Stimulated activated CD4-positive, alpha-beta T cell treated with anti-CD3 and anti-CD28 coated beads, Interleukin-12 subunit alpha, Interleukin-12 subunit beta, amount 100 ng/mL, for 4 hours (primary cell): ENCODE results near the gene HIPK2.

Experiments used
- DNase-seq: peaks from one replicate; pipeline ENCODE4 v3.0.0-alpha.2; 2020

The HIPK2 gene

DNA sequence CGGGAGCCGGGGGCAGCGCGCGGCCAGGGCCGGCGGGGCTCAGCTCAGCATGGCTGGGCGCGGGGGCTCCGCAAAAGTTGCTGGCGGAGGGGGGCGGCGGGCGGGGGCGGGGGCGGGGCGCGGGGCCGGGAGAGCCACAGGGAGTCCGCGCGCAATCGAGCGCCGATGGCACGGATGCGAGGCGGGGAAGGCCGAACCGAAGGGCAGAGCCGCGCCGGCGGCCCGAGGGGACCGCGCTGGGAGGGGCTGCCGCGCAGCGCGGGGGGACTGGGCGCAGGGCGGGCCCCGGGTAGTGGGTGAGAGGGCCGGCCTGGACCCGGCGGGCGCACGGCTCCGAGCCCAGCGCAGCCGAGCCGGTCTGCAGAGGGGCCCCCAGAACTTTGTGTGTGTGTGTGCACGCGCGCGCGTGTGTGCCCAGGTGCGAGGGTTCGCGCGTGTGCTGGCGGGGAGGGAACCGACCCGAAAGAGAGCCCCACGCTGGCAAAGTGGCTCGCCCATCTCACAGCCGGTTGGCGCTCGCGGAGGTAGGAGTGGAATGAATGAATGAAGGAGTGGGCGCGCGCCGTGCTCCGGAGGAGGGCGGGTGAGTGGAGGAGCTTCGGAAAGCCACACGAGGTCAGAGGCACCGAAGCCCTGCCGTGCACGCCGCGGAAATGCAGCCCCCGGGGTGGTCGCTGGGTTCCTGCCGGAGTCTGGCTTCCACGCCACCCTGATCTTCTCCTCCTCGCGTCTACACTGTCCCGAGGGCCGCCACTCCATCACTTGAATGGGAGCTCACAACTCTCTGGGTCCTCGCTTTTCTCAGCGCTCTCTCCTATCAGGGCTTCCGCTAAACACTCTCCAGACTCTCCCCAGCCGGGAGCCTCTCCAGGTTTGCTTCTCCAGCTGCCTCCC, at the start of gene HIPK2:
TSS of gene HIPK2 (minus strand) at position 51 of the 894 bp plus-strand sequence. CDS start 375 bp downstream, outside the sequence.
- DNase-seq = peak; percentile 68

DNA sequence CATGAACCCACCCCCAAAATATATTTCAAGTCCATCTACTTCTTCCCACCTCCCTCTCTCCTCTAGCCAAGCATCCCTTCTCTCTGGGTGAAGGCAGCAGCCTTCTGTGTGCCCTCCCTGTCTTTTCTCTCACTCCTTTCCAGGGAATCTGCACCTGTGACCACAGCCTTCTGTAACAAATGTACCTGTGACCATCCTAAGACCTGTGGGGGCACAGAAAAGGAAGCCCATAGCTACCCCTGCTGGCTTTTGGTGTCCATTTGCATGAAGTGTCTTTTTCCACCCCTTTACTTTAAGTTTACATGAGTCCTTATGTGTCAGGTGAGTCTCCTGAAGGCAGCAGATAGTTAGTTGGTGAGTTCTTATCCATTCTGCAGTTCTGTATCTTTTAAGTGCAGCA, 49.2 kb upstream of the HIPK2 start:
- DNase-seq = no peak

DNA sequence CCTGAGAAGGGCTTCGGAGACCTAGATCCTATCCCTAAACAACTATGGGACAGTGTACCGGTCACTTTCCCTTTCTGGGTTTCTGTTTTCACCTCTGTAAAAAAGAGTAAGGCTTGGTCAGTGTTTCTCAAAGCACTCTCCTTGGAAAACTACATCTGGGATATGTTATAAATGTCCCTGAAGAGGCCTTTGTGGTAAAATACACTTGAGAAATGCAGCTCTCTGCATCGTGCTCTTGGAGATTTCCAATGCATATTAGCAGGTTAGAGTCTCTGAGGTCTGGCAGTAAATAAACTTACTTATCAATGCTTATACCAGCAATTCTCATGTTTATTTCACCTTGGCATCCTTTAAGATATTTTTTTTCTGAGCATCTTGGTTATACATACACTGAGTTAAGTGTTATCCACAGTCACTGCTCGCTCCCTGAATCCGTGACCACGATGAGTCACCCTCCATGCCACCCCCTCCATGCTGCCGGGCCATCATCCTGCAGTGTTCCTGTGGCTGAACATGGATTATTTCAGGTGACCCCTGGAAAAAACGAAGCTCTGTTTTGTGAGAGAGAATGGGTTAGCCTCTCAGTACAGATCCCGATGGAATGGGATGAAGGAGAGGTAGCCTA, 48.0 kb upstream of the HIPK2 start:
- DNase-seq = no peak

DNA sequence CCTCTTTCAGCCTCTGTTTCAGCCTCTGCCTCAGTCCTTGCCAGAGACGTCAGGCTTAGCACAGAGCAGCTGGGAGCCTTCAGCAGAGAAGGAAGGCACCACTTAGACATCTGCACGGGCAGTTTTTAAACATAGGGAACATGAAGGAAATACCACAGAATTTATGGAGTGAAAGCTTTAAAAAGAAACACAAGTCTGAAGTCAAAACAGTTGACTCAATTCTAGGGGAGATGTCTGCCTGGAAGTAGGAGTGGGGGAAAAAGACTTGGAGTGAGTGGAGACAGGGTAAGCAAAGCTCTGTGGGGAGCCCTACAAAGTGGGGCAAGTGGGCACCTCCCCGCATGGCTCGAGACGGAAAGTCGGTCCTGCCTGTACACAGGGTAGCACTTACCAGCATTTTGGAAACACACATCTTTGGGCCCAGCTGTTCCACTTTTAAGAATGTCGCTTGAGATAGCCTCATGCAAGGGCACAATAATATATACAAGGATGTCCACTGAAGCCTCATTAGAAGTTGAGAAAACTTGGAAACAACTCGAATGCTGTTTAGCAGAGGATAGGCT, 46.2 kb upstream of the HIPK2 start:
- DNase-seq = no peak

DNA sequence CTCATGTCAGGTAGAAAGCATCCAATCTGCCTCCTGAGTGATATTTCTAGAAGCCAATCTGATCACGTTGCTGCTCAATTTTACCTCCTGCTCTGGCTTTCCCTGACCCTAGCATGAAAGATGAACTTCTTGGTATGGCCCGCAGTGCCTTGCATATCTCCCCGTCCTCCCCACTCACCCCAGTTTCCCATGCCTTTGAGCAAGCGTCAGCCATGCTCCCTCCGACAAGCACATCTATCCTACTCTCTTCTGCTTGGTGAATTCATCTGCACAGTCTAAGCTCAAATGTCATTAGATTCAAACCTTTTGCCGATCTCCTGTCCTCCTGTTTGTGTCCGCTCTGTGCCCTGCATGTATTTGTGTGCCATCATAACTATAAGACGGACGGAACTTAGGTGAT, 45.1 kb upstream of the HIPK2 start:
- no peak for DNase-seq

DNA sequence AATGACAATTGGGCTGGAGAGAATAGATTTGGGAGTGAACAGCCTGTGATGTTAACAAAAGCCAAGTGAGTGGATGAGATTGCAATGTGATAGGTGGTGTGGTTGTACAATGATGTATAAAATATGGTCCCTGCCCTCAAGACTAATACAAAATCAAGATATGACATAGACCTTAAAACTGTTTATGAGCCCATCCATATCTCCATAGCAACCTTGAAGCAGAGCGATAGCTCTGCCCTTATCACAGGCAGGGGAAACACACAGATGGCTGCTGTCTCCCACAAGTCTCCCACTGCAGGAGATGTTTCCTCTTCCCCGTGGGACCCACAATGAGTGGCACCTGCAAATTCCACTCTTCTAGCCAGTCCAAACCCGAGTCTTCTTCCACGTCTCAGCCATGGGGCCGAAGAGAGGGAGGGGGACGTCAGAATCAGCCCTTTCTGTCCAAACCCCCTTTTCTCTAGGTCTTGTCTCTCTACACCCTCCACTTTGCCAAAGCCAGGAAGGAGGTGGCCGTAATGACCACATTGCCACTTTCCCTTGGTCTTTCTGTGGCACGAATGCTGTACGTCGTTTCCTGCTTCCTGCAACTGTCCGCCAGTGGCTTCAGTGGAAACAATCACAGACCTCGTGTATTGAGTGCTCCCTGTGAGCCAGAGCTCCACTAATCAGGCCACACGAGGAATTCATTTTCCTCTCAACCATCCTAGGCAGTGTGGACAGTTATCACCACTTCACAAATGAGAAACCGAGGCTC, 43.7 kb upstream of the HIPK2 start:
- DNase-seq = no peak

DNA sequence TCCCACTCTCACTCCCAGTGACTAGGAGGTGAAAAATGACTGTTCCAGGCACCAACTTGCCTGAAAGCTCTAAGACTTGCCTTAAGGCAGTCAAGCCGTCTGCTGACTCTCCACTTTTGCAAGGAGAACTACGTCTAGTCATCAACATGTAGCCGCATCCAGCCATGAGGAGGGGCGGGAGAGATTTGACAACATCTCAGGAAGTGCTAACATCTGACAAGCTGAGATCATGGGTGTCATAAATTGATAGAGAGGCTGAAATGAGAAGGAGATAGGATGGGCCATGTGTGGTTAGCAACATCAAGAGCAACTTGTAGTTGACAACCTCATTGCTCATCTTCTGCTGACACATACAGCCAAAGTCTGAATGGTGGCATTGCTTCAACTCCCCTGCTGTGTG, 42.3 kb upstream of the HIPK2 start:
- DNase-seq = no peak

DNA sequence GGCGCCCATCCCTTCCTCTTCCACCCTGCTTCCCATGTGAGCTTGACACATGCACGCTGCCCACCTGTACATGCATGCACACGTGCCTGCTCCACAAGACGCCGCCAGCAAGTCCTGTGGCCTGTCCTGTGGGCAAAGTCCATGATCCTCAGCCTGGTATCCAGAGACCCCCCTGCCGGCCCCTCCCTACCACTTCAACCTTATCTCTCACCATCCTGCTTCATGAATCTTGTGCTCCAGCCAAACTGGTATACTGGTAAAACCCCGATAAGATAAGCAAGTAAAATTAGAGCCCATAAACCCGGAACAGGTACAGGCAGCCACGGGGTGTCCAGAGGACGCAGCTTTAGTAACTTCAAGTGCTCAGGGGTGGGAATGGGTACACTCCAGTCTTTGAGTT, 39.5 kb upstream of the HIPK2 start:
- no peak for DNase-seq

DNA sequence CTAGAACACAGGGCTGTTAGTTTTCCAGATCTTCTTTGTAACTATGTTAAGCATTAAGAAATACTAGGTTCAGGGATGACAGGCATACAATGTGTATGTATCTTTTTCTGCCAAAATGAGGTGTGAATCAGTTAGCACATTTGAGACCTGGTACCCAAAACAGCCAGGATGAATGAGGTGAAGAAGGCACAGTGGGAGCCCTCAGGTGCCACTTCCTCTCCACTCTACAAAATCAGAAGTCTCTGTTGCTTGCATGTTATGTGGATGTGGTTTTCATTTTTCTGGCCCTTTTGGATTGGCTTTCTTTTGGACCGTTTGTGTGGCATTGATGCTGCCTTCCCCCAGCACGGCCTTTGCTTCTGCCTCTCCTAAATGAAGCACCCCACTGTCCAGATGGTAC, 35.9 kb upstream of the HIPK2 start:
- DNase-seq = no peak

DNA sequence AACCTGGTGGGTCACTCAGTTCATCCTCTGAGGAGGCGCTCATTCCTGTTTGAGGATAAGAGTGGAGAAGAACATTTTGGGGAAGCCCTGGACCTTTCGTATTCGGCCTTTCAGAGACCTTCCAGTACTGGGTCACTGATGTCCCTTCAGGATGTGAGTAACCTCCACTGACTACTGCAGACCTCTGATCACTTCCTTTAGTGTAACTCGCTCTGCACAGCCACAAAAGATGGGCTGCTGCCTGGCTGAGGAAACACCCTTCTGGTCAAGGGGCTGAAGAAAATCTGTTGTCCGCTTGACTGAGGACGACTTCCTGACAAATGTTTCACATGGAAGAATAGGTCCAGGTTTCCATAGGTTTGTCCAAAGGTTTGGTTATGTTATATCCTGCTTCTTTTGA, 35.4 kb upstream of the HIPK2 start:
- DNase-seq = no peak

DNA sequence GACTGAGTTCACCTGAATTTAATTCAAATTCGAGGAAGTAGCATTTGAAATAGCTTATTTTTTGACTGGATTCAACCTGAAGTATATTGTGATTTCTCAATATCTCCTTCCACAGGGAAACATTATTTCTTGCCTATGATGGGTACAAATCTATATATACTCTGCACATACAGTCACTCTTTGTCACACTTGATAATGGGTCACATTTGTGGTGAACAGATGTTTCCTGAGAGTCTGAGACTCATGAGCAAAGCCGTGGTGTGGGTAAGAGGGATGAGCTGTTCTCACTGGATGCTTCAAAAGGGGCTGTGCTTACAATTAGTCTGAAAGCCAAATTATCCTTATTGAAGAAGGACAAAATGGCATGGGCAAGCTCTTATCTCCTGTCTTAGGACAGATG, 33.3 kb upstream of the HIPK2 start:
- no peak for DNase-seq

DNA sequence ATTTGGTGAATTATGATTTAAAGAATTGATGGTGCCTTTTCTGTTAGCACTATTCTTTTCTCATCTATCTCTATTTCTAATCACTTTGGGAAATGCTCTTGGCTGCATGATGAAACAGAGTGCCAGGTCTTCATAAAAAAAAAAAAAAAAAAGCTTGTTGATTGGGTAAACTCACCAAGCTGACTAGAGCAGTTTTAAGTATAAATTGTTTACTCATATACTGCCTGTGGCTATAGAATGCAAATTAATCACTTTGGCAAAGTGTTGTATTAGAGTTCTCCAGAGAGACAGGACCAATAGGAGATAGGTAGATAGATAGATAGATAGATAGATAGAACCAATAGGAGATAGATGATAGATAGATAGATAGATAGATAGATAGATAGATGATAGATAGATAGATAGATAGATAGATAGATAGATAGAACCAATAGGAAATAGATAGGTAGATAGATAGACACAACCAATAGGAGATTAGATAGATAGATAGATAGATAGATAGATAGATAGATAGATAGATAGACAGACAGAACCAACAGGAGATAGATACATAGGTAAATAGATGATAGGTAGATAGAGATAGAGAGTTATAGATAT, 31.1 kb upstream of the HIPK2 start:
- DNase-seq = no peak

DNA sequence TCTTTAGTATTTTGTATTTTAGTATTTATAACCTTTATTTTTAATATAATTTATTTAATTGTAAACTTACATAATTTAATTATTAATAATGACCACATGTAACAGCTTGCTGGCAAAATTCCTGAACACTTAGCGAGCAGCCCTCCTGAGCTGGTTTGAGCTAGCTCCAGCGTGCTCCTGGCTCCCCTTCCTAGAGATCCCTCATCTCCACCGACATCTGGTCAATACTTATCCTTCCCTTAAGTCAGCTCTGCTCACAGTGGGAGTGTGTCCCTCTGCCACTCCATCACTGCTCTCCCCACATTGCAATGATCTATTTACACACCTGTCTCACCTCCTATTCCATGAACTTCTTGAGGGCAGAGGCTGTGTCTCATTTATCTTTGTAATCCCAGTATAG, 30.6 kb upstream of the HIPK2 start:
- DNase-seq = no peak

DNA sequence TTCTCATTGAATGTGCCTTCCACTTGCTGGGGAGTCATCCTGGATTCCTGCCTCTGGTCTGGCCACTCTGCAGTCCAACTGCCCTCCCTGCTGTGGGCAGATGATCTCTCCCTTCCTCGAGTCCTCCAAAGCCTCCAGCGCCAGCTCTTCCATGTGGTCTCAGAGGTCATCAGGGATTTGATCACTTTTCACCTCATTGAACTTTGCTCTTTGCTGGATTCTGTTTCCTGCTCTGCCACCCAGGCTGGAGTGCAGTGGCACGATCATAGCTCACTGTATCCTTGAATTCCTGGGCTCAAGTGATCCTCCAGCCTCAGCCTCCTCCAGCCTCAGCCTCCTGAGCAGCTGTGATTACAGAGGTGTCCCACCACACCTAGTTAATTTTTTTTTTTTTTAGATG, 29.2 kb upstream of the HIPK2 start:
- no peak for DNase-seq

DNA sequence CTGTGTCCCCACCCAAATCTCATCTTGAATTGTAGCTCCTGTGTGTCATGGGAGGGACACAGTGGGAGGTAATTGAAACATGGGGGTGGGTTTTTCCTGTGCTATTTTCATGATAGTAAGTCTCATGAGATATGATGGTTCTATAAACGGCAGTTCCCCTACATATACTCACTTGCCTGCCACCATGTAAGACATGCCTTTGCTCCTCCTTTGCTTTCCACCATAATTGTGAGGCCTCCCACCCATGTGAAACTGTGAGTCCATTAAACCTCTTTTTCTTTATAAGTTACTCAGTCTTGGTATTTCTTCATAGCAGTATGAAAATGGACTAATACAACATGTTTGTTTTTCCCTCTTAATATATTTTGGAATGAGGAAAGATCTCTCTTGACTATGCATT, 26.8 kb upstream of the HIPK2 start:
- DNase-seq = no peak

DNA sequence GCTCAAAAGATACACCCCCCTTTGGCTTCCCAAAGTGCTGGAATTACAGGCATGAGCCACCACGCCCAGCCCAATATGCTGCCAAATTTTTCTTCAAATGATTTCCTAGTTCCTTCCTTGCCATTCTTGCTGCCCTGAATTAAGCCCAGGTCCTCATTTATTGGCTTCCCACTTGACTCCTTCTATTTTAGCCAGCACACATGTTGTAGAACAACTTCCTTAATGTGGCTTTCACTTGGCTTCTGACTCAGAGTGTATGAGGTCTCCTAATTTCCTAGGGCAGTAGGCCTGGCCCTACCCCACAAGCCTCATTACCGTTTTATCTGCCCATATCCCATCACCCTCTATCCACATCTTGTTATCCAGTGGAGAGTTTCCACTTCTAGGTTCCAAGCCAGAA, 21.8 kb upstream of the HIPK2 start:
- DNase-seq = no peak

DNA sequence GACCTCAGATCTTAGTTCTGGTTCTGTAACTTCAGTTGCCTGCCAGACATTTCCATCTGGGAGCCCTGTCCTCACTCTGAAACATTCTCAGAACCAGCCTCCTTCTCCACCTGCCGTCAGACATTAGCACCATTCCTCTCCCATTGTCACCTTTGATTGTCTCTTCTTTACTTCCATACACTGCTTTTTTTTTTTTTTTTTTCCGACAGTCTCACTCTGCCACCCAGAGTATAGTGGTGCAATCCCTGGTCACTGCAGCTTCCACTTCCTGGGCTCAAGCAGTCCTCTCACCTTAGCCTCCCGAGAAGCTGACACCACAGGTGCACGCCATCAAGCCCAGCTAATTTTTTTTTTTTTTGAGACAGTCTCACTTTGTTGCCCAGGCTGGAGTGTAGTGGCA, 21.1 kb upstream of the HIPK2 start:
- no peak for DNase-seq

DNA sequence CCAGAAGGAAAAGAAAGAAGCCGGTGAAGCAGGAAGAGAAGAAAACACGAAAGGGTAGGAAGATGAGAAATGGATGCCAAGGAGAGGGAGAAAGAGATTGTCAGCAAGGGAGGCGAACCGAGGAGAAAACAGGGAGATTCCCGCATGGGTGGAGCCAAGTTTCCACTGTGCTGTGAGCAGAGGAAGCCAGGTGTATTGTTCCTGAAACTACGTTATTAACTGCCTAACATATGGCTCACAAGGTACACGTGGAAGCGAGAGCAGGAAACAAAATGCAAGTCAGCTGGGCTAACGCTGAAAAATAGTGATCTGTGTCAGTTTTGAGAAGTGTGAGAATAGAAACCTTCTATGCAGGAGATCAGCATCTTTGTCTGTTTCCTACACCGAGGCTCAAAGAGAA, 20.4 kb upstream of the HIPK2 start:
- DNase-seq = no peak

DNA sequence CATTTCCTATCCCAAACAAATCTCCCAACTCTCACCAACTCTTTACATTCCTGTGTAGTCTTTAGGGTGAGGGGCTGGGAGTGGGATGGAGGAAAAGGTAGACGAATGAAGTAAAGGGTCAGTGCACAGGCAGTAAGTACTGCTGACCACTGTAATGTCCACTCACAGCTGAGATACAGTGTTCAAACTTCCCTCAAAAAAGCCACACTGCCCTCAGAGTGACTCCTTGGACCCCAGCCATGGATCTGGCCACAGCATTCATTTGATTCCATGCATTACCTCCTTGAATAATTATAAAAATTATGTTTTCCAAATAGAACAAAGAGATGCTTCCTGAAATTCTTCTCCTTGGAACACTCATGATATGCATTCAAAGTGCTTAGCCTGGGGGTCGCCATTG, 19.8 kb upstream of the HIPK2 start:
- DNase-seq = no peak

DNA sequence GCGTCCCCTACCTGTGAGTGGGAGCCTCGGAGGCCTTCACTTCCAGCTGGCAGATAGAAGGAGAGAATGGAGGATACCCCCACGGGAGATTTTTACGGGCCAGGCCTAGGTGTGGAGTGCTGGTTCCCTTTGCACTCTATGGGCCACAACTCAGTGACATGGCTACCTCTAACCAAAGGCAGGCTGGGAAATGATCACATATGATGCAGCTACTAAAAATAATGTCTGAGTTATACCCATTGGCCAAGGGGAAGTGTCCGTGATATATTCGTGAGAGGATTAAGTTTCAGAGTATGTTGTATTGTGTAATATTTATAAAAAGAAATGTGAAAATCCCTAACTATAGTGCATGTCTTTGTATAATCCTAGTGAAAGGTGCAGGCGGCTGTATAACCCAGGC, 13.5 kb upstream of the HIPK2 start:
- no peak for DNase-seq

DNA sequence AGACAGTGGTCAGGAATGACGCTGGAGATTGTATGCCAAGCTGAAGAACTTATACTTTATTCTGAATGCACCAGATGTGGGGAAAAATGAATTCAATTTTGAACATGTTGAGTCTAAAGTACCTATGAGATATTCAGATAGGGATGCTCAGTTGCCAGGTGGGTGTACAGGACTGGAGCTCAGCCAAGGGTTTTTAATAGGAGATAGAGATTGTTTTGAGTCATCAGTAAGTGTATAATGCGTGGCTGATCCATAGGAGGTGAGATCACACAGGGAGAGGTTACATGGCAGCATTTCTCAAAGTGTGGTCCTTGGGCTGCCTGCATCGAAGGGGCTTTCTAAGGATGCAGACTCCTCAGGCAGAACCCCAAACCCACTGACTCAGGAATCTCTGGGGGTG, 6.8 kb upstream of the HIPK2 start:
- DNase-seq = no peak

DNA sequence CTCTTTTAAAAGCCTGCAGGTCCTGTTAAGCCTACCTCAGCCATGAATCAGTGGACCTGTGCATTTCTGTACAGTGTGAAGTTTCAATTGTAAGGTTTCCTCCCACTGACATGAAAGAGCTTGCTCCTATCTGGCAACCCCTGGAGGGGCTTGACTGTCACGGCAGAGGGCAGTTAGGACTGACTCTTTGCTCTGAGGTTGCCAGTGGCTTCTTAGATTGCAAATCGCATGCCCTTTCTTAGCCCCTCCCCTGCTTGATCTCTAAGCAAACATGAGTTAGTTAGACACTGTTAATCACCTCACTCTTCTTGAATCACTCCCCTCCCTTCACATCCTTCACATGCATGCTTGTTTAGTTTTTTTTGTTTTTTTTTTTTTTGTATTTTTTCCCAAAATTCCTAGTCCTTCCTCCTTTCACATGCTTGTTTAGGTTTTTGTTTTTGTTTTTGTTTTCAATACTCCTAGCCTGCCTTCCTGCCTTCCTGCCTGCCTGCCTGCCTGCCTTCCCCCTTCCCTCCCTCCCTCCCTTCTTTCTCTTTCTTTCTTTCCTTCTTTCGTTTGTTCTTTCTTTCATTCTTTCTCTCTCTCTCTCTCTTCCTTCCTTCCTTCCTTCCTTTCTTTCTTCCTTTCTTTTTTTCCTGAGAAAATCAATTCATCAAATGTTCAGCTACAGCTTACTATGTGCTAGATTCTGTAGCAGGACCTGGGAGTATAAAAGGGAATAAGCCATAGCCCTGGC, 6.0 kb upstream of the HIPK2 start:
- no peak for DNase-seq
